ENCODE results near the gene BTNL9.
"Not testable (repeated sequence)": the region's sequence is repeated elsewhere in the genome, so short reads cannot be mapped to it uniquely, and the experiment has no call there.

BTNL9 gene

DNA sequence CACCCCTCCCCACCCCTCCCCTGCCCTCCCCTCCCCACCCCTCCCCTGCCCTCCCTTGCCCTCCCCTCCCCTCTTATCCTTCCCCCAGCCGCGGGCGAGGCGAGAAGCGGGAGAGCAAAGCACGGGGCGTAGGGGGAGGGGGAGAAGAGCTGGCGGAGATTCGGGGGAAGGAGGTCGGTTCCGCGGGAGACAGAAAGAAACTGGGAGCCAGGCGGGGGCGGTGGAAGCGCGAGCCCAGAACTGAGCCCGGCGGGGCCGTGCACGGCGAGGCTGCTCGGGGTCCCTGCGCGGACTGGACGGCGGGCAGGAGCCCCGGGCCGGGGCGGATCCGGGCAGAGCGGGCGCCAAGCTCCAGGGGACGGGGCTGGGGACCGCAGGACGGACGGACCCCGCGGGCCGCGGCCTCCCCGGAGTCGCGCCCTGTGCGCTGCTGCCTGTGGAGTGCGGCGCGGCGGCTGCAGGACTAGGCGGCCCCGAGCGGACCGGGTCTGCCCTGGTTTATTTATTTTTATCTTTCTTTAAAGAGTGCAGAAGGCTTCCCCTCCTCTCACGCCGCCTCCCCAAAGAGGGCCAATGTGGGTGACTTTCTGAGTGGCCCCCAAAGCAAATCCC, 61.1 kb downstream of the BTNL9 start:
- DNase-seq: not testable (repeated sequence)

DNA sequence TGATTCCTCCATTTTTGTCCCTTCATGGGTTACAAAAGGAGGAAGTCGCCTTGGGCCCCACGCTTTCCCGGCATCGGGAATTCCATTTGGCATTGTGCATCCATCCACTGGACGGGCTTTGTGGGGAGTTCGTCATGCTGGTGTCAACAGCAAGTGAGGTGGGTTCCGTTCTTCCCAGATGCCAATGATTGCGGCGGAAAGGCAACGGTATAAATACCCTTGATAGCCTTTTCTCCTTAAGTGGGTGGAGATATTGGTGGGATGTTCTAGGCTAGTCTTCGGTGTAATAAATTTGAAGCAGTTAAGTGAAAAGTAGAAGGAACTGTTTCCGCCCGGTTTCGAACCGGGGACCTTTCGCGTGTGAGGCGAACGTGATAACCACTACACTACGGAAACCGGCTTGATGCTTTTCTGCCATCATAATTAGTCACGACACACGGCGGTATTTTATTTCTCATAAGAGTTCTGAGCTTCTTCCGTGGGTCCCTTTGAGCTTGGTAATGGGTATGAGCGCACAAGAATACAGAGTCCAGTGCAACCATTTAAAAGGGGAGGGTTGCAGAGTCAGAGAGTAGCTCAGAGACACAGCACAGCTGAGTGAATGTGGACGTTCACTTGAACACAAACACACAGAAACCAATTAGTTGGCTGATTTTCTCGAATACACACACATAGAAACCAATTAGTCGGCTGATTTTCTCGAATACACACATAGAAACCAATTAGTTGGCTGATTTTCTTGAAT, 62.0 kb downstream of the BTNL9 start:
- not testable (repeated sequence) for DNase-seq

DNA sequence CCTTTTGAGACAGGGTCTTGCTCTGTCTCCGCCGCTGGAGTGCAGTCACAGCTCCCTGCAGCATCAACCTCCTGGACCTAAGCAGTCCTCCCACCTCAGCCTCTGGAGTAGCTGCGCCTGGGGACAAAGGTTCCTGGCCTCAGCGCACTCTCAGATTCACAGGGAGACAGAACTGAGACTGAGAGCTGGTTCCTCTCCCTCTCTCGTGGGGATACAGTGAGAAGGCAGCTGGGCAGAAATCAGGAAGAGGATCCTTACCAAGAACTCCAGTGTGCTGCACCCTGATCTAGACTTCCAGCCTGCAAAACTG, 64.1 kb downstream of the BTNL9 start:
- not testable (repeated sequence) for DNase-seq

DNA sequence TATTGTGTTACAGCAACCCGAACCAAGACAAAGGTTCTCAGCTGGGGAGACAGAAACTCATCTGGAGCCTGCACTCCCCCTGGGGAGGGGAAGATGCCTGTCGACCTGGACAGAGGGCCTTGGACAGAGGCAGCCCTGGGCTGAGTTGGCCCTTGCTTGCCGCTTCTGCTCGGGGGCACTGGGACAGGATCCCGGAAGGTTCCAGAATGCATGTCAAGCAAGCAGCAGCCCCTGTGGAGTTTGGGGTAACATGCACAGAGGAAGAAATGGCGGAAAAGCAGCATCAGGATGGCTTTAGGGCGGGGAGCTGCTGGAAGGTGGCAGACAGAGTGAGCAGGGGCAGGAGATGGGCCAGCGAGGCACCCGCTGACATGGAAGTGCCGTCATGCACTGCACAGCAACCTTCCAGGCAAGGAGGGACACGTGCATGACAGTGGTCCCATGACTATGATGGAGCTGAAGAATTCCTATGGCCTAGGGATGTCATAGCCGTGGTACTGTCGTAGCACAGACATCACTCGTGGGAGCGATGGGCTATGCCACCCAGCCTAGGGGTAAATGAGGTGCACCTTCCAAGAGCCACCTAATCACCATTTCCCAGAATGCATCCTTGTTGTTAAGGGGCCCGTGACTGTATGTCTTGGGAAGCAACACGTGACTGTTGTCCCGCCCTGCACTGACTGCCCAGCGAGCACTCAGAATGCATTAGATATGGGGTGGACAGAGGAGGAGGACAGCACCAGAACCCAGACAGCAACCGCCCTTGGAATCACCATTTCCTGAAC, 64.7 kb downstream of the BTNL9 start:
- not testable (repeated sequence) for DNase-seq

DNA sequence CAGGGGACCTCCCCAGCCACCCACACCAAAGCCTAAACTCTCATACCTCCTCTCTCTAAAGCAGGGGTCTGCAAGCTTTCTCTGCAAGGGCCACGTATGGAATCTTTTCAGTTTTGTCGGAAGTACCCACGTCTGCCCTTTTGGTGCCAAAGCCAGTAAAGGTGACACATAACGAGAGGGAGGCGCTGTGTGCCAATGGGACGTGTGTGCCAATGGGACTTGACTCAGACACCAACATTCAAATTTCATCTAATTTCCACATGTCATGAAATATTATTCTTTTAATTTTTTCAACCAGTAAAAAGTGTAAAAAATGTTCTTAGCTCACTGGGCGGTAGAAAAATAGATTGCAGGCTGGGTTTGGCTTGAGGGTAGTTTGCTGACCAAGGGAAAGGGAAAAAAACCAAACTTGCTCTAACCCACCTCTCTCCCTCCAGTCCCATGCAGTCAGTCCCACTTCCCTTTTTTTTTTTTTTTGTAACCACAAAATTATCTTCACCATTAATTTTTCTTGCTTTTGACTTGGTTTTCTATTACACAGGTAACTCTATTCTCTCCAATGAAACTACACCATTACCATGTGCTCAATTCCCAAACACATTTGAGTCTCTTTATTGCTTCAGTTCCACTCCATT, 65.4 kb downstream of the BTNL9 start:
- DNase-seq: no peak

DNA sequence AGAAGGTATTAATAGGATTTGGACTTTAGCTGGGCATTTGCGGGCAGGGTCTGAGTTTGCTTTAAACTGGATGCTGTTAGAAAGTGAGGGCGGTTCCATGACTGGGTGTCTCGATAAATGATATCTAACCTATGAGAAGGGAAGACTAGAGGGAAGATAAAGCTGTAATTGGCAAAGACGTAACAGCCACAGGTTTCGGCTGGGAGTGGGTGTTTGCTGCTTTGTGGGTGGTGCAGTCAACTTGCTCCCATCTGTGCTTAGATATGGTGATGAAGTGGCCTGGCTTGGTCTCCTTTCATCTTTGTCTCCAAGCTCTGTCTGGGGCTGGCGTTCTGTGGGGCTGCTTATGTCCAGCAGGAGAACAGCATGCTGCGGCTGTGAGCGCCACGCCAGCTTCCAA, 67.6 kb downstream of the BTNL9 start:
- no peak for DNase-seq

DNA sequence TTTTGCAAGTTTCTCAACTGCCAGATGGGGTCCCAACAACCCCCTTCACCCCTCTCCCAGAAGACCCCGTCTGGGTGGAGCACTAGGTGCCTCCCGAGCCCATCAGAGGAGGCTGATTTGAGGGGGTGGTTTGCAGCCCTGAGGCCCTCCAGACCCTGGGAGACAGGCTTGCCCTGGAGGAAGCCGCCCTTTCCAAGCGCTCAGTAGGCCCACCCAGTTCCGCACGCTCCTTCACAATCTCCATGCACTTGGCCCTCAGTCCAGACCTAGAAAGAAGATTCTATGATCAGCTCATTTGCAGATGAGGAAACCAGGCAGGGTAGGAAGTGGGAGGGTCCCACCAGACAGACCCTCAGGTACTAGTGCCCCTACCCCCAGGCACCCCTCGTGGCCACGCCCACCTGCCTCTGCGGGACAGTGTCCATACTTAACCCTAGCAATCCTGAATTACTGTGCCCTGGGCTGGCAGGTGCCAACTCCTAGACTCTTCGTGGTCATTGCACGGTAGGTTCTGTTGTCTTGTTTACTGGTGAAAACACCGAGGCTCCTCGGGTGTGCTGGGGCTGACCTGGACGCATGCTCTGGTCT, 68.6 kb downstream of the BTNL9 start:
- DNase-seq: no peak

GRCh38 chr5:181109489-181110013, 69.5 kb downstream of the BTNL9 start:
- DNase-seq: no peak

DNA sequence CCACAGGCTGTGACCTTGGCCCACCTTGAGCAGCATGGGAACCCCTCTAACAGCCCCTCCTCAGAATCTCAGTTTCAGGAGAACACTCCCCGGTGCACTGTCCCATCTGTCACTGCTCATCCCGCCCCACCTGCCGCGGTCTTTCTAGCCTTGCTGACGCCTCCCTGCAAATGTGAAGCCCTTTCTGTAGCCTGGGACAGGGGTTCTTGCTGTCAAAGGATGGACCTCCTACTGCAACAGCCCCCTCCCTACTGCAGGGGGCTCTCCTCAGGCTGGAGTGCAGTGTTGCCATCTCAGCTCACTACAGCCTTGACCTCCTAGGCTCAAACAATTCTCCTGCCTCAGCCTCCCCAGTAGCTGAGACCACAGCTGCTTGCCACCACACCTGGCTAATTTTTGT, 70.9 kb downstream of the BTNL9 start:
- DNase-seq: no peak

Data from HCEC 1CT (cell line).